GDM1 (cell line): Measurements from ENCODE around the gene ABLIM2.
A peak's percentile ranks its signal among the peaks of the same experiment; 100 is the strongest.

Experiments
- DNase-seq: peaks from one replicate; lab custom pipeline; 2025; lab: John Stamatoyannopoulos, UW

The ABLIM2 gene

DNA sequence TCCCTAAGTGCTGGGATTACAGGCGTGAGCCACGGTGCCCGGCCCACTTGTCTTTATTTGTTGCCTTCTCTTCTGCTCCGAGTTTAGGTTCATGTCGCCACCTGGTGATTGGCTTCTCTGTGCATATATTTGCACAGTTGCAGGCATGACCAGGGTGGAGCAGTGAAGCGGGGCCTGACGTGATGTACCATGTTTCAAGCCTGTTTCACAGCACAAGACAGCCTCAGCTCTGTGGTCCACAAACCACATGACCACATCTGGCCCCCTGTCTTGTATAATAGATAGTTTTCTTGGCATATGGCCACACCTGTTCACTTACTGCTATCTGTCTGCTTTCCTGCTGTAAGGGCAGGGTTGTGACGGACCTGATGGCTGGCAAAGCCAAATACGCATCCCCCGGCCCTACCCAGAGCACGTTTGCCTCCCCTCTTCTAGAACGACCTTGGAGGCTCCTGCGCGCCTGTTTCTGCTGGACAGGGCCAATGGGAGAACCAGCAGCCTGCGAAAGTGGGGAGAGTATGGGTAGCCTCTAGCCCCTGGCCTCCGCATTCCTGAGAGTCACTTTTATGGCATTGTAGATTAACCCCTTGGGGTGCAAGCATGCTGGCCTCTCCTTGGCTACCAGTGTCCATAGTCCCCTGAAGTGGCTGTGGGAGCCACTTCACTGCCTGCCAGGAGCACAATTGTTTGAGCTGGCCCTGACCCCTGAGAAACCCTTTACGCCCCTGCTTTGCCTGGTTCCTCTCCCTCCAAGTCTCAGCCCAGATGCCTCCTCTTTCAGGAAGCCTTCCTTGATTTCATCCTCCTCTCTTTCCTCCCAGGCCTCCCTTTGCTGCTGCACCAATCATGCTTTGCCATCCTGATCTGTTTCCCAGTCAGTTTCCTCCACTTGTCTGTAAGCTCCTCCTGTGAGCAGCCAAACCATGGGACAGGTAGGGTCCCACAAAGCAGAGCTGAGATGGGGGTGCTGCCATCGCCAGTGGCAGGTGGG lies 34.4 kb upstream of the ABLIM2 start:
- DNase-seq: peak; percentile 30

DNA sequence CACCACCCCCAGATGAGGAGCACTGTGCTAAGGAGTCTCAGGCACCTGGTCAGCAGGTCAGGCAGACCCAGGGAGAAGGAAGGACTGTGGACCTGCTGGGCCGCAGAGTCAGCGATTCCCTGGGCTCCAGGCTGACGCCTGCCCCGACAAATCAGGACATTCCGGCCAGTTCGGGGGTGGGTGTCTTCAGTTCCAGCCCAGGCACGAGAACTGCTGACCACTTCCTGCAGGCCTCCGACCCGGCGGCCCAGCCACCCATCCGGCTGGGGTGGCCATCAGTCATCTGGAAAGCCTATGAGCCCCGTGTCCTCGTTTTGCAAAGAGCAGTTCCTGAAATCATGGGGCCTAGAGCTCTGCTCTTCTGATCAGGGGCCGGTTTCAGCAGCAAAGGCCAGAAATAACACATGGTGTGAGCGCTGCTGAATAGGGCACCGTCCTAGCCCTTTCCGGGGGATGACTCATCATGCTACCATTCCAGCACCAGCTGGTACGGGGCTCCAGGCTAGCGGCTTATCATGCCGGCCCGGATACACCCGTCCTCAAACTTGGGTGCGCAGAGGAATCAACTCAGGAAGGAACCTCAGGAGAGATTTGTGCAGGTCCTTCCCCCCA lies 32.6 kb upstream of the ABLIM2 start:
- DNase-seq: peak; percentile 82

DNA sequence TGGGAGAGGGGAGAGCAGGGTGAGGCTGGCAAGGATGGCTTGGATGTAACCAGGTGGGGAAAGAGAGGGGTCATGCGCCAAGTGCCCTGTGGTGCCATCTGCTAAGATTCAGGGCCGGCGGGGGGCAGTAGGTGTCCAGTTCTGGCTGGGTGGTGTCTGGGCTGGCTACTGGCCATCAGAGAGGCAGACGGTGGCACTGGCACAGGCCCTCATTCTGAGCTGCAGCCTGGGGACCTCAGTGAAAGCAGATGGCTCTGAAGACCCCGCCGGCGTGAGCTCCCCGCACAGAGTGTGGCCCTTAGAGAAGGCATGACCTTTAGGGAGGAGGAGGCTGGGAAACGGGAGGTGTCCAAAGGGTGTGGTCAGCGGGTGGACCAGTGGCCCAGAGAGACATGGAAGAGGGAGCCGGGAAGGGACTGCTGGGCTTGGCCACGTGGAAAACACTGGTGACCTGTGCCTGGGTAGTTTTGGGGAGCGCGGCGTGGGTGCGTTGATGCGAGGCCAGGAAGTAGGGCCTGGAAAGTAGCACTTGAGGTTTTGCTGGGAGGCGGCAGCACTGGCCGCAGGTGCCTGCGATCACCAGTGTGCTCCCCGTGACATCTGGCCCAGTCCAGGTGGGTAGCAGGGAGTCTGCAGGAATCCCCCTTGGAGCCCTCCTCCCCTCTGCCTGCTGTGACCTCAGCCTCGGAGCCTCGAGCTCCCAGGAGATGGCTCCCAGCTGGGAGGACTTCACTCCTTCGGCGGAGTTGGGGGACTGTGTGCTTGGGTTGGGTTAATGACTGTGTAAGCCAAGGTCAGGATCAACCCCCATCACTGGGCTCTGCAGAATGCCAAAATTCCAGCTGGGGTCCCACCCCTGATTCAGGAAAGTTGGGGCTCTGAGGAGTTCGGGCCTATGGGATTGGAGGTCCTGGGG lies 31.2 kb upstream of the ABLIM2 start:
- no peak for DNase-seq

DNA sequence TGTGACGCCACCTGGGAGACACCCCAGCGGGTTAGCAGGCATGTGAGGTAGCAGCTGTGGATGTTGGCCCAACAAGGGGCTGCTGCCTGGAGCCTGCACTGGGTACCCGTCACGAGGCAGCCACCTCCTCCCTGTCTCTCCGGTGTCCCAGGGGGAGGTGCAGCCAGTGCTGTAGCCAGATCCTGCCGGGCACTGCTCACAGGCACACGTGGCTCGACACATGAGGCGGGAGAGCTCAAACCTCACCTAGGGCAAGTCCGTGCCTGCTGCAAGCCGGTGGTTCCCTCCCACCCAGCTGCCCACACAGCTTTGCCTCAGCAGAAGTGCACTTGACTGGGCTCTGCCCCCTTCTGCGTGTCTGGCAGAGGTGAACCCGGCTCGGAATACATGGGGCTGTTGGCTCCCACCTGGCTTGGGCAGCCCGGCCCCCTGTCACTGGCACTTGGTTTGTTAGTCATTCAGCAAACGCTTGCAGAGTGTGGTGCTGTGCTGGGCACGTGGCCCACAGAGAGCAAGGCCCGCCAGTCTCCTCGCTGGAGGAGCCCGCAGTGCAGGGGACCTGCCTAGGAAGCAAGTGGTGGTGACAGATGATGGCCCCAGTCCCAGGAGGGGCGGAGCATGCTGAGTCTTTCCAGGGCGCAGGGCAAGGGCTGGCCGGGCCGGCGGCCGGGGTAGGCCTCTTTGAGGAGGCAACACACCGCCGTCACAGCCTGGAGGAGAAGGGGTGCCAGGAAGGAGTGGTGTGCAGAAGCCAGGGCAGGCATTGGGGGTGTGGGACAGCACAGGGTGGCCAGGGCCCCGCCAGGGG lies 30.3 kb upstream of the ABLIM2 start:
- no peak for DNase-seq

DNA sequence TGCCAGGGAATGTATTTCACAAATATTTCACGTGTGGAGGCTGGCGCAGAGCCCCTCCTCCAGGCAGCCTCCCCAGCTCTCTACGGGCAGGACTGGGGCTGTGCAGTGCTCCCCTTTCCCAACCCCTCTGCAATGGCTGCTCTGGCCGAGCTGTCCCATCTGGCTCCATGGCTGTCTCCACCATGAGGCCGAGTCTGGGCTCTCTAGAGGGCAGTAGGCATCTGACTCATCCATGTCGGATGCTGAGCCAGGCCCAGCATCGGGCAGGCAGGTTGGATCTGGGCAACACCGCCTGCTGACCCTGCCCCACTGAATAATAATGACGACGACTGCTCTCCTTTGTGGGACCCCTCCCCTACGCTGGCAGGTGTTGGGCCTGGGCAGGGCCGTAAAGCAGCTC lies 29.5 kb upstream of the ABLIM2 start:
- DNase-seq: no peak

DNA sequence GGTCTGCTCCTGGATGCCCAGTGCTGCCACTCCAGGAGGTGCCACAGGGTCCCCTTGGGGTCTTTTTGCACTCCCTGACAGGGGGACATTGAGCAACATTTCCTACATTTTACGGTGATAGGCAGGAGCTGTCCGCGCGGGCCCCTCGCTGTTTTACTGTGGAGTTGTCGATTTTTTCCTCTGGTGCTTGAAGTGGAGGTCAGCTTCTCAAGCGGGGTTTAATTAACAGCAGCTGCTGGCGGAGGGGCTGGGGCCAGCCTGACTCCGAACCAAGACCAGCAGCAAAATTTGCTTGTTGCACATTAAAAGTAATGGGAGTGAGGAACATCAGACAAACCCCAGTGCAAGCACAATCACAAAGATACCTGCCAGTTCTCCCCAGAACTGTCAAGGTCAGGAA lies 27.3 kb upstream of the ABLIM2 start:
- no peak for DNase-seq

DNA sequence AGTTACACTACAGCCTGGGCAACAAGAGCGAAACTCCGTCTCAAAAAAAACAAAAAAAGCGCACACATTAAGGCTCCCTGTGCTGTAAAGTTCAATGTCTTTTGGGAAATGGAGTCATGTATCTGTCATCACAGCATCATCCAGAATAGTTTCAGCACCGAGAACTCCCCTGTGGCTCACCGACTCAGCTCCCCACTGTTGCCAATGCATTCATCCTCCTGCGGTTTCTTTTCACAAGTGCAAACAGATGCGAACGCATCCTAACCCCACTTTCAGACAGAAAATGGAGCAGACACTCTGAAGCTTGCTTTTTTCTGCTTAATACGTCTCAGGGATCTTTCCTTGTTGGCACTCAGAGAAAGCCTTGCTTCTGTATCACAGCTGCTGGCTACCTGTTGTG lies 26.7 kb upstream of the ABLIM2 start:
- no peak for DNase-seq

DNA sequence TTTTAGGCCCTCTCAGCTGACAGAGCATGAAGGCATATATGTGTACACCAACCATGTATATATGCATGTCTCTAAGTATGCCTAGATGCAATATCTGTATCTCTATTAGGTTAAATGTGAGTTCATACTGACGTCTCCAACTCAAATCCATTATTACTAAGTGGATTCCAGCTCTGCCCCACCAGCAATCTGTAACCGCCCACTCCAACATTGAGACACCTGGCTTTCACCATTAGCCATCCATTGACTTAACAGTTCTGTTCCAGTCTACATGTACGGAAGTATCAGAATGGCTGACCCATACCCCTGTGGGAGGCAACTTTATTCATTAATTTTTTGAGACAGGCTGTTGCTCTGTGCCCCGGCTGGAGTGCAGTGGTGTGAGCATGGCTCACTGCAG lies 25.4 kb upstream of the ABLIM2 start:
- DNase-seq: no peak

DNA sequence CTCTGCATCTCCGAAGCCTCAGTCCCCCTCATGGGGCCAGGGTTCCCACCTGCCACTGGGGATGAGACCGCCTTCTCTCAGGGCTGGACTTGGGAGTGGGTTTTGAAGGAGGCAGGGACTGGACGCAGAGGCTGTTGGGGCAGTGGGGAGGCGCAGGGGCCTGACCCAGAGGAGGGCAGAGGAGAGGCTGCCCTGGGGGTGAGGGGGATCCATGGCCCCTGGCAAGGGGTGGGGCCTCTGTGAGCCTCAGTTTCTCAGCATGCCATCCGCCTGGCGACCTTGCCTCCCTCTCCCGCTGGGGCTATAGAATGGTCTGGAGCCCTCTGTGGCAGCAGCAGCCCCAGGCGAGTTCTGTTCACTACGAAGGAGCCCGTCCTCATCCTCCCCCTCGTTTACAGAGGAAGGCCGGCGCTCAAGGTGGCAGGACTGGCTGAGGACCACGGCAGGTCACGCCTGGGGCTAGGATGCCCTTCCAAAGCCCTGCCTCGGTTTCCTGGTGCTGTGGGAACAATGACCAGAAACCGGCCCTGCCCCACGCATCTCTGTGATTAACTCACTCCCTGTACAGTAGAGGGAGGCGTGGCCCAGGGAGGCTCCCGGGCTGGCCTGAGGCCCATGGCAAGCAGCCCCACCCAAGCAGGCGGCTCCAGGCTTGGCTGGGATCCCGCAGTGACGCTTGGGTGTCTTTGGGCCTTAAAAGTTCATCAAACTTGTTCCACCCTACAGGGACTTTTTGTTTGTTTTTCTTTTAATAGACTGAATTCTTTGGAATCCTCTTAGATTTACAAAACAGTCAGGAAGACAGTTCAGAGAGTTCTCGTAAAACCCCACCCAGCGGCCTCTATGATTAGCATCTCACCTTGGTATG lies 24.5 kb upstream of the ABLIM2 start:
- DNase-seq: no peak

DNA sequence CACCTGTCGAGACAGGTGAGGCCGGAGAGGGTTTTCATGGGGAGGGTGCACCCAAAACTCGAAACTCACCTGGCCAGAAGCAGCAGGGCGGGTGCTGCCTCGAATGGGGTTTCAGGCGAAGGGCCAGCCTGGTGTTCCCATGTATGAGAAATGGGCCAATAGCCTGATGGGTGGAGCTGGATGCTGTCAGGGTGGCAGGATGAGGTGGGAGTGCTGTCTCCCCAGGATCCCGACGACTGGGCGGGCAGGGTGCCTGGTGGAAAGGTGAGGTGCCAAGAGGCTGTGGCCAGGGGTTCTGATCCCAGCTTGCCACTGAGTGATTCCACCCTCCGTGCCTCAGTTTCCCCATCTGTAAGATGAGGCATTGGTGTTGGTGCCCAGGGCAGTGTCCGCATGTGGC lies 23.7 kb upstream of the ABLIM2 start:
- no peak for DNase-seq

DNA sequence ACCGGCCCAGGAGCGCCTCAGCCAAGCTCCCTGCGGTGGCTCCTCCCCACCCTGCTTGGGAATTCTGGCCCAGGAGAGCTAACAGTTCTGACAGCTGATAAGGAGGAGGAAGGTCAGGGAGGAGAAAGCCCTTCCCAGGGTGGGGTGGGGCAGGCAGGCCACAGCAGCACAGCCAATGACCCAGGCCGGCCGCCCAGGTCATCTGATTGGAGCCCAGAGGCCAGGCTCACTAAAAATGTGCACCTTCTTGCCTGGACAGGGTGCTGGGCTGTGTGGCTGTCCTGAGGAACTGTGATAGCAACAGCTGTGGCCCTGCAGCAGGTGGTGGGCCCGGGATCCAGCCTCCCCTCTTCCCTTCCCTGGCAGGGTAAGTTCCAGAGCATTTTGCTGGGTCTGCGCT lies 23.2 kb upstream of the ABLIM2 start:
- DNase-seq: no peak

DNA sequence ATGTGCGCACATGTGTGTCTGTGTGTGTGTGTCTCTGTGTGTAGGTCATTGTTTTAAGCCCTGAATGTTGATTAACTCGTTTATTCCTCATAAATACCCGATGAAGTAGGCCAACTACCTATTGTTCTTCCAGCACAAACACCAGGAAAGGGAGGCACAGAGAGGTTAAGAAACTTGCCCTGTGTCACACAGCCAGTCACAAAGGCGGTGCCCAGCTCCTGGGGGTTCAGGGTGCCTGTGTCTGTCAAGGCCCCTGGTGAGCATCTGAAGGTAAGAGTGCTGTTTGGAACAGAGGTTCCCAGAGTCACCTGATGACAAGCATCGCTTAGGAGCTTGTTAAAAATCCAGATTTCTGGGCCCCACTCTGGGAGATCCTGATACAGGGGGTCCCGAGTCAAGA lies 22.5 kb upstream of the ABLIM2 start:
- DNase-seq: no peak

DNA sequence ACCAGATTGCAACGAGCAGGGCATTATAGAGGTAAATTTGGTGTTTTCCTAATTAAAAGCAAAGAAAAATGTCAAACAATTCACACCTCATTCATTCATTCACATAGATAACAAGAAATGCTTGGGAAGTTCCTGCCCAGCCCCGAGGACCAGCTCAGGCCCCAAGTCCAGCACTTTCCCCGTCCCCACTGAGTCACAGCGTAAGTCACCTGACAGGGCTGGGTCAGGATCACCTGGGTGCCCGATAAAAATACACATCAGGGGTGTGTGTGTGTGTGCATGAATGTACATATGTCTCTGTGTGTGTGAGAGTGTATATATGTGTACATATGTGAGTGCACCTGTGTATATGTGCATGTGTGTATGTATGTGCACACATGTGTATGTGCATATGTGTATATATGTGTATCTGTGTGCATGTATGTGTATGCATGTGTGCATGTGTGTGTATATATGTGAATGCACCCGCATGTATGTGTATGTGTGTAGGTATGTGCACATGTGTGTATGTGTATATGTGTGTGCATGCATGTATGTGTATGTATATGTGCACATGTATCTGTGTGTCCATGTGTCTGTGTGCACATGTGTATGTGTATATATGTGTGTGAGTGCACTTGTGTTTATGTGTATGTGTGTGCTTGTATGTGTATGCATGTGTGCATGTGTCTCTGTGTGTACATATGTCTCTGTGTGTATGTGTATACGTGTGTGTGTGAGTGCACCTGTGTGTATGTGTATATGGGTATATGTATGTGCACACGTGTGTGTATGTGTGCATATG lies 21.9 kb upstream of the ABLIM2 start:
- no peak for DNase-seq

DNA sequence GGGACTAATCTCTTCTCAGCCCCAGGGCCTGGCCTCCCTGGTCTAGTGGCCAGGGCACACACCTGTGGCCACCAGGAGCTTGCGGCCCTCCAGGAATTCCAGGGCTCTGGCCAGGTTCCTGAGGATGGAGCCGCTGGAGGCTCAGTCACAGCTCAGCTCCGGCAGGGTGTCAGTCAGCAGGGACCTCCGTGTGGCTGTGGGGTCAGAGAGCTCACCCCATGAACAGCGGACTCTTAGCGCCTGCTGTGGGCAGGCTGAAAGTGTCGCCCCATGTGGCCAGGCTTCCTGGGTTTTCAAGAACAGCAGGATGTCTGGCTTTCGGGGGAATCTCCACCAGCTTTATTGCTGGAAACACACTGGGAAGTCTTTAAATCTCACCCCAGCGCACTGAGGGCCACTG lies 21.2 kb upstream of the ABLIM2 start:
- no peak for DNase-seq

DNA sequence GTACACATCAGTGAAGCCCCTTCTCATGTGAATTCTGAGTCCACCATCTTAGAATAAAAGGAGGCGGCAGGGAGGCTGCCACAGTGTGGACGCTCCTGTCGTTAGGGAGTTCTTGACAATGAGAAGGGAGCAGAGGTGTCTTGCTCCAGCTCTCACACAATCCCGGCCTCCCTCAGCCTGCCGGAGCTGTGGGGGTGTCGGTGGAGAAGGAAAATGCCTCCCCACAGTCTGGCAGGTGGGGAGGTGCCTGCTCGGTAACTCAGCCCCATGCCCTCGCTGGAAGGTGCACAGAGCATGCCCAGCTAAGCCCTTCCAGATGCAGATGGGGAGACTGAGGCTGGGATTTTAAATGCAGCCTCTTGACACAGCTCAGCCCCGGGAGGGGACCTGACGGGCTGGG lies 20.5 kb upstream of the ABLIM2 start:
- DNase-seq: no peak

DNA sequence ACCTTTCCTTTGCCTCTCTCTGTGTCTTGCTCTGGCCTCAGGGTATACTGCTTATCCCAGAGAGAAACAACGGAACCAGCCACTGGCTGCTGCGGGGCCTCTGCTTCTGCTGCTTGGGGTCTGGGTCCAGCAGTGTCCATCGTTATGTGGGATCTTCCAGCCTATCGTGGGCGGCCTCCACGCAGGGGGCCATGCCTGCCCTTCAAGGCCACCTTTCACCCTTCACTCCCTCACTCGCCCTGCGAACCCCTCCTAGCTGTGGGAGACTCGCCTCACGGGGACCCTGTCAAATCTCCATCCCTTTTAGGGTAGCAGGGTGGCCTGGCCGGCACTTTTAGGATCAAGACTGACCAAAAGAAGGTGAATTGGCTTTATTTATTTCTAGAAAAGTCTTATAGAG lies 19.3 kb upstream of the ABLIM2 start:
- DNase-seq: no peak

DNA sequence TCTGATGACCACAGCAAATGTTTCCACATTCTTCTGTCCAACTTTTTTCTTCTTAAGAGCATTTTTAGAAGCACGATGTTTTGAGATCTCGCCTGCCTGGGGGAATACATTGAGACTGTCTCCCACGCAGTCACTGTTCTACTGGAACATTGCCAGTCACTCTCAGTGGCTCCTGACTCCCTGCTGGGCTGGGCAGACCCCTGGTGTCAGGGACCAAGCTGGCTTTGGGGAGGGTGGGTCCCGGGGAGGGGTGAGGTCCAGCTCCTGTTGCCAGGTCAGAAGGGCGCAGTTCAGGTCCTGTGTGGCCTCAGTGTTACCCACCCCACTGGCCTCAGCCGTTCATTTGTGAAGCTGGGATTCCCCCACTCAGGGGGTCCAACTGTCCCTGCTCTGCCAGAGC lies 18.9 kb upstream of the ABLIM2 start:
- no peak for DNase-seq

DNA sequence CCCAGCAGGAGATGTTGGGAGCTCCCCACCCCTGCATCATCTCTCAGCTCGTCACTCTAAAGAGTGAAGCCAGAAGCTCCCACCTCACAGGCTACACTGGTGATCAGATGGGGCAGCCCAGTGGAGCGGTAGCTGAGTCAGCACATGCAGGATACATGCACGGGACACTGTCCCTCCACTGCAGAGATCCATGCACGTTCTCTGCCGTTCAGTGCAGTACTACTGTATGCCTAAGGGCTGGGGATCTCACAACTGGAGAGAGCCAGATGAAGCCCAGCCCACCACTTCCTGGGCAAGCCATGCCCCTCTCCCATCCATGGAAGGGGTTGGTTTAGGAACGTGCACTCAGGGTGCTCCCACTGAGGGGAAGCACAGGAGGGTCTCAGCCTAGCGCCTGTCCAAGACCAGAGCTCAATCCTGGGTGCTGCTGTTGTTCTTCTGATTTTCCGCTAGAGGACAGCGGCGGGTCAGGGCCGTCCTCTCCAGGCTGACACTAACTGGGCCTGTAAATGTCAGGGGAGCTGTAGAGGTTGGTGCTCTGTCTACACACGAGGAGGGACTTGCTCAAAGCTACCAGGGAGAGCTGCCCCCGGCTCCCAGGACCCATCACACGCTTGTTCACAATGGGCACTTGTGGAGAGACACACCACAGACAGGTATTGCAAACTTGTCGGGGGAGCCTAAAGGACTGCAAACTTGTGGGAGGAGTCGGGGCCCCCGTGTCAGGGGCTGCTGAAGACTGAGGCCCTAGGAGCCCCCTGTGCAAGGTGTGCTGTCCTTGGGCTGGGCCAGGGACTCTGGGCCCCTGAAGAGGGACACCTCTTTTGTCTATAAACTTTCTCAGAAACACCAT lies 18.2 kb upstream of the ABLIM2 start:
- peak; percentile 53 for DNase-seq

DNA sequence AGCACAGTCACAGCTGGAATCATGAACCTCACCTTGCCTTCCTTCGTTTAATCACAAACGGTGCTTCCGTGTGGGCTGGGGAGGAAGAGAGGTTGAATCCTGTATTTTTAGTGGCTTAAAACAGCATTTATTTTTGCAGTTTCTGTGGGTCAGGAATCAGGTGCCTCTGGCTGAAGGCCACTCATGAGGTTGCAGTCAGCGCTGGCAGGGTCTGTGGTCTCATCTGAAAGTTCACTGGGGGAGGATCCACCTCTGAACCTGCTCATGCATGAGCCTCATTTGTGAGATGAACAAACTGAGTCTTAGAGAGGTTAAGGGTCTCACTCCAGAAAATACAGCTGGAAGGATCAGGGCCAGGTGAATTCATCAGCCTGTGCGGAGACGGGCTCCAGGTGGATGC lies 17.1 kb upstream of the ABLIM2 start:
- no peak for DNase-seq
